ENCODE data around the gene PARP8. TPM values are rescaled to one million over a fixed set of nuclear protein-coding genes. Genes with fewer than 3 reads are reported as not detected.

The PARP8 gene
- total RNA-seq, 1 experiment from 2014 or later = 44.1 TPM

DNA sequence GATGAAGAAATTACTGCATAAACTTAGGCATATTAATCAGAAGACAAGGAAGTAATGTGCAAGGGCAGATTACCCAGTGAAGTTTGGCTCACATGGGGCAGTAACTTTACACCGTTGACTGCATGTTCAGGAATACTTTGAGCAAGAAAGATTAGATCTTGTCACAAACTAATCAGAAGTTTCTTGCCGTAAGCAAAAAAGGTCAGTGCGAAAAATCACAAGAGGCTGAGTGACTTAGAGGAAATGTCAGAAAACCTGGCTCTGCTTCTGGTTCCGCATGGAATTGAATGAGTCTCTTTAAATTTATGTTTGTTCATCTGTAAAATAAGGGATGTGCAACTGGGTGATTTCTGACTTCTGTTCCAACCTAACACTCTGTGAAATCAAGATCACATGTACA is 64.4 kb downstream of the PARP8 start:
- H3K4me1 Mint-ChIP-seq (ENCODE audit: low read depth, unreplicated experiment) = peaks cover 53% of the 10 kb centered on the region
- no peaks in the 10 kb centered on the region for H3K9me3 Mint-ChIP-seq (ENCODE audit: low read depth, unreplicated experiment)
- H3K4me3 Mint-ChIP-seq (ENCODE audit: low read depth, unreplicated experiment) = no peak overlapping the region
- peak overlapping the region; percentile 23 for H3K27ac Mint-ChIP-seq (ENCODE audit: unreplicated experiment)
- H3K36me3 Mint-ChIP-seq (ENCODE audit: insufficient read depth, unreplicated experiment) = no peaks in the 10 kb centered on the region
- no TSS peak for BruUV-seq (replicated peaks)
- TF ChIP-seq, protein P1, sequence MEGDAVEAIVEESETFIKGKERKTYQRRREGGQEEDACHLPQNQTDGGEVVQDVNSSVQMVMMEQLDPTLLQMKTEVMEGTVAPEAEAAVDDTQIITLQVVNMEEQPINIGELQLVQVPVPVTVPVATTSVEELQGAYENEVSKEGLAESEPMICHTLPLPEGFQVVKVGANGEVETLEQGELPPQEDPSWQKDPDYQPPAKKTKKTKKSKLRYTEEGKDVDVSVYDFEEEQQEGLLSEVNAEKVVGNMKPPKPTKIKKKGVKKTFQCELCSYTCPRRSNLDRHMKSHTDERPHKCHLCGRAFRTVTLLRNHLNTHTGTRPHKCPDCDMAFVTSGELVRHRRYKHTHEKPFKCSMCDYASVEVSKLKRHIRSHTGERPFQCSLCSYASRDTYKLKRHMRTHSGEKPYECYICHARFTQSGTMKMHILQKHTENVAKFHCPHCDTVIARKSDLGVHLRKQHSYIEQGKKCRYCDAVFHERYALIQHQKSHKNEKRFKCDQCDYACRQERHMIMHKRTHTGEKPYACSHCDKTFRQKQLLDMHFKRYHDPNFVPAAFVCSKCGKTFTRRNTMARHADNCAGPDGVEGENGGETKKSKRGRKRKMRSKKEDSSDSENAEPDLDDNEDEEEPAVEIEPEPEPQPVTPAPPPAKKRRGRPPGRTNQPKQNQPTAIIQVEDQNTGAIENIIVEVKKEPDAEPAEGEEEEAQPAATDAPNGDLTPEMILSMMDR (IDR thresholded peaks at IDR 0.05; ENCODE audit: unreplicated experiment) = no peak
- CTCF ChIA-PET = no interaction called here
- intact Hi-C loops (cut with micrococcal nuclease; ENCODE audit: unreplicated experiment) = no loop called here
- no peaks in the 10 kb centered on the region for H3K27me3 Mint-ChIP-seq (ENCODE audit: unreplicated experiment)
- DNase-seq = no peak

GRCh38 chr5:50733741-50734140 is 67.3 kb downstream of the PARP8 start:
- no peak for DNase-seq
- Mint-ChIP-seq H3K4me1 (ENCODE audit: low read depth, unreplicated experiment) (peaks cover 32% of the 10 kb centered on the region), H3K9me3 (ENCODE audit: low read depth, unreplicated experiment) (no peaks in the 10 kb centered on the region), H3K4me3 (ENCODE audit: low read depth, unreplicated experiment) (no peak overlapping the region), H3K27me3 (ENCODE audit: unreplicated experiment) (no peaks in the 10 kb centered on the region), H3K36me3 (ENCODE audit: insufficient read depth, unreplicated experiment) (no peaks in the 10 kb centered on the region), H3K27ac (ENCODE audit: unreplicated experiment) (no peak overlapping the region)
- CTCF ChIA-PET = no interaction called here
- no TSS peak for BruUV-seq (replicated peaks)
- intact Hi-C loops (cut with micrococcal nuclease; ENCODE audit: unreplicated experiment) = no loop called here
- TF ChIP-seq, protein P1 (IDR thresholded peaks at IDR 0.05; ENCODE audit: unreplicated experiment) = no peak

GRCh38 chr5:50738864-50739263 is 72.4 kb downstream of the PARP8 start:
- Mint-ChIP-seq H3K36me3 (ENCODE audit: insufficient read depth, unreplicated experiment) (no peaks in the 10 kb centered on the region), H3K9me3 (ENCODE audit: low read depth, unreplicated experiment) (no peaks in the 10 kb centered on the region), H3K27me3 (ENCODE audit: unreplicated experiment) (no peaks in the 10 kb centered on the region), H3K4me3 (ENCODE audit: low read depth, unreplicated experiment) (no peak overlapping the region), H3K27ac (ENCODE audit: unreplicated experiment) (no peak overlapping the region), H3K4me1 (ENCODE audit: low read depth, unreplicated experiment) (peaks cover 17% of the 10 kb centered on the region)
- CTCF ChIA-PET = interaction anchor here (1.2 kb wide), 1 partner anchor 61 kb away, joined by 4 read pairs; no protein-coding TSS in a partner anchor
- intact Hi-C loops (cut with micrococcal nuclease; ENCODE audit: unreplicated experiment) = no loop called here
- no TSS peak for BruUV-seq (replicated peaks)
- no peak for DNase-seq
- TF ChIP-seq, protein P1 (IDR thresholded peaks at IDR 0.05; ENCODE audit: unreplicated experiment) = no peak

- no TSS peak for BruUV-seq (replicated peaks)
- H3K36me3 Mint-ChIP-seq (ENCODE audit: insufficient read depth, unreplicated experiment) = no peaks in the 10 kb centered on the region
- H3K27me3 Mint-ChIP-seq (ENCODE audit: unreplicated experiment) = no peaks in the 10 kb centered on the region
- CTCF ChIA-PET = no interaction called here
- H3K4me3 Mint-ChIP-seq (ENCODE audit: low read depth, unreplicated experiment) = no peak overlapping the region
- peaks cover 23% of the 10 kb centered on the region for H3K4me1 Mint-ChIP-seq (ENCODE audit: low read depth, unreplicated experiment)
- H3K27ac Mint-ChIP-seq (ENCODE audit: unreplicated experiment) = no peak overlapping the region
- TF ChIP-seq, protein P1 (IDR thresholded peaks at IDR 0.05; ENCODE audit: unreplicated experiment) = no peak
- DNase-seq = no peak
- no peaks in the 10 kb centered on the region for H3K9me3 Mint-ChIP-seq (ENCODE audit: low read depth, unreplicated experiment)
- intact Hi-C loops (cut with micrococcal nuclease; ENCODE audit: unreplicated experiment) = no loop called here
Measured at GRCh38 chr5:50740832-50741231, 74.4 kb downstream of the PARP8 start.

All from Calu3 (cell line).